ENCODE results near the gene CTIF.

CTIF gene

DNA sequence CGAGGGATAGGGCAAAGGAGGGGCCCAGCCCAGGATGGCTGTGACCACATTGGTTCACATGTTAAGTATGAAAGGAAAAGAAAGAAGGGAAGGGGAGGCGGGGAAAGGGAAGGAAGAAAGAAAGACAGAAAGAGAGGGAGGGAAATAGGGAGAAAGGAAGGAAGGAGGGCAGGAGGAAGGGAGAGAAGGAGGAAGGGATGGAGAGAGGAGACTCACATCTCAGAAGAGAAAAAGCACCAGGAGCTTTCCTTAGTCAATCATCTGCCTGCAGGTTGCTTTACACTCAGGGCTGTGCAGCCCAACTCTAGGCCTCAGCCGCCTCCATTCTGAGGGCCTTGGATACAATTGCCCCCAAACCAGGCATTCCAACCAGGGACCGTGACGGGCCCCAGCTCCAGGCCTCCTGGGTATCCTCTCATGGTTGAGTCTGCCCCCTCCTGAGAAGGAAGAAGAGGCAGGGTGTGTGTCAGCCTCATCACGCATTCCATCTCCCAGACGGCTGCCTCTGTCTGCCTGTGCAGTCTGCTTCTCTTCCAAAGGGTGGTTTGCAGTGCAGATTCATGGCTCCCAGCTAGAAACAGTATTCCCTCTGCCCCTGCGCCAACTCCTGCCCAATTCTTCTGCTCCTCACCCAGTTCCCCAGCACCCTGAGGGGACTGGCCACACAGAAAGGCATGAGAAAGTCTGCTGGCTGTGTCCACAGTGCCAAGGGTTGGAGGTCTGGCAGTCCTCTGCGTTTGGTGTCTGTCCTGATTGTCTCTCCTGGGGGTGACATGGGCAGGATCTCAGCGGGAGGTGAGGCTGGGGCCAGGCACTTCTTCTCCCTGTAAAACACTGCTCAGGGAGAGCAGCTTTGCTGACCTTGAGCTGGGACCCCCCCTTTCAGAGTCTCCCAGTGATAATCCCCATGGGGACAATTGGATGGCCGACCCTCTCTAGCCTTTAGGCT lies 248.6 kb downstream of the CTIF start:
- no peak for DNase-seq (ENCODE audit: low read depth, low spot score)

DNA sequence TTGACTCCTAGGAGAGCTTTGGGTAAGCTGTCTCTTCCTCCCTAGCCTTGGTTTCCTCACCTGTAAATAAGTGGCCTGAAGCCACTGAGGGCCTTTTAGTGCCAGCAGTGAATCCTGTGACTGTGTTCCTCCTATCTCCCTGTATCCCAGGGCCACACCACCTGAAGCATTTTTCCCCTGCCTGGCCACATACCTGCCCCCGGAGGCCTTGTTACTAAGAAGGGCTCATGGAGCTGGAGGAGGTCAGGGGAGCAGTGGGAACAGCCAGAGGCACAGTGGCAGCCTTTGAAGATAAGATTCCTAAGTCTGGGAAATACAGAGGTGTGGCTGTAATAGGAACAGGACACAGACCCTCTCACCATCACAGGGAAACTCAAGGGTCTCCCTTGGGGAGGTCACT lies 249.5 kb downstream of the CTIF start:
- DNase-seq (ENCODE audit: low read depth, low spot score): no peak

DNA sequence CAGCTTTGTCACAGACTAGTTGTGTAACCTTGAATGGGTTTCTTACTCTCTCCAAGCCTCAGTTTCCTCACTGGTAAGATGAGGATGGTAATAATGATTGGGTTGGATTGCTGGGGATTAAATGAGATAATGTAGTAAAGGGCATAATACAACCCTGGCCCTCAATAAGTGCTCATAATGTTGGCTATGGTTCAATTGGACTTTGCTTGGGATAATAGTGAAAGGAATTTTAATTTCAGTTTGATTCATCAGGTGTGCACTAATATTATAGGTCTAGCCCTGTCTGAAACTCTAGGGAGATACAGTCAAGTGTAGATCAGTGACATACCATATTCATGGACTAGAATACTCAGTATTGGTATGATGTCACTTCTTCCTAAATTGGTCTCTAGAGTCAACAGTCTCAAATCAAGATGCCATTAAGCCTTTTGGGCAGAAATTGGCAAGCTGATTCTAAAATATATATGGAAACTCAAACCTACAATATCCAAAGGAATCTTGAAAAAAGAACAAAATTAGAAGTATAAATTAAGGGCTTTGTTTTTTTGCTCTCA lies 250.5 kb downstream of the CTIF start:
- DNase-seq (ENCODE audit: low read depth, low spot score): no peak

DNA sequence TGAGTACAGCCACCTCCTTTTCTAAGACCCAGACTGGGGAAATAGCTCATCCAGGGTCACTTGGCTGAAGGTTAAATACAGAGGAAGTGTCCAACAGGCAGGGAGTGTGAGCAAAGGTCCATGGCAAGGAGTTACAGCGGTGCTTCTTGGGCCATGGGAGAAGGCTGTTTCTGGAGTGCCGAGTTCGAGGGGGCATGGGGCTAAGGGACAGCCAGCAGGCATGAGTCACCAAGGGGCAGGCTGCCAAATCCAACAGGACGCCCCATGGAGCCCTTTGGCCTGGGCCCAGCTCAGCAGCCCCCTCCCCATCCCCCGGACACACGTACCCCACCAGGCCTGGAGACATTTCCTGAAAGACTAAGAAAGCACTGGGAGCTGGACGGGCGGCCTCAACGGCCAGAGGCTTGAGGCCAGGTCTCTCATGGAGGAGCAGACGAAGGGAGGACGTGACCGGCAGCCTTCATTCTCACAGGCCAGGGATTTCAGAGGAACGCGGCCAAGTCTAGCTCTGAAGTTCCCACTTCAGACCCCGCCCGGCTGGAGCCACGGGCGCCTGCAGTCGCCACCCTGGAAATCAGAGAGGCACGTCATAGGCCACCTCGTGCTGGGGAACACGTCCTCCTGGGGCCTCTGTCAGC lies 251.5 kb downstream of the CTIF start:
- no peak for DNase-seq (ENCODE audit: low read depth, low spot score)

DNA sequence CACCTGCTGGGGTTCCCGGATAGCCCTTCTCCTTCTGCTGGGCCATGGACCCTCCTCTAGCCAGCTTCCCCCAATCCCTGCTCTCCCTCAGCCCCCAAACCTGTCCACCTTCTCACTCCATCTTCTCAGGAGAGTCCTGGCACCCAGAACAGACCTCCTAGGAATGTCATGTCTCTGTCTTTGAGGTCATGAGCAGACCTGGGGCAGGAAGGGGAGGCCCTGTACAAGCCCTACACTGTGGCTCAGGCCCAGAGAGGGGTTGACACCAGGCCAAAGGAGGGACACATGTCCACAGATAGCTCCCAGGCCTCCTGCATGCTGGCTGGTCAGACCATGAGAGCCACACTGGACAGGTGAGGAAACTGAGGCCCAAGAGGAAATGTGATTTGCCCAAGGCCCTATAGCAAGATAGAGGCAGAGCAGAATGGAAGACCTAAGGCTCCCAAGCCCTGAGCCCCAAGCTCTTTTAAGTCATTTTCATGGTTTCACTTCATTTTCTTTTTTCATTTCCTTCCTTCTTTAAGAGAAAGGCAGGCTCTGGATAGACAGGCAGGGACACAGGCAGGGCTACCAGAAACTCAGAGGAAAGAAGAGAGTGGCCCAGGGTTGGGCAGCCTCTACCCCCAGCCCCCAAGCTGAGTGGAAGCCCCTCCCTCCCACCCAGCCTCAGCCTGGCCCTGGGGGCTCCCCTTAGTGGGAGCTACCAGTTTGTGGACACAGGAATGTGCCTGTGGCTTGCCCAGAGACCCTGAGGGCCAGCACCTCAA lies 252.2 kb downstream of the CTIF start:
- DNase-seq (ENCODE audit: low read depth, low spot score): no peak

DNA sequence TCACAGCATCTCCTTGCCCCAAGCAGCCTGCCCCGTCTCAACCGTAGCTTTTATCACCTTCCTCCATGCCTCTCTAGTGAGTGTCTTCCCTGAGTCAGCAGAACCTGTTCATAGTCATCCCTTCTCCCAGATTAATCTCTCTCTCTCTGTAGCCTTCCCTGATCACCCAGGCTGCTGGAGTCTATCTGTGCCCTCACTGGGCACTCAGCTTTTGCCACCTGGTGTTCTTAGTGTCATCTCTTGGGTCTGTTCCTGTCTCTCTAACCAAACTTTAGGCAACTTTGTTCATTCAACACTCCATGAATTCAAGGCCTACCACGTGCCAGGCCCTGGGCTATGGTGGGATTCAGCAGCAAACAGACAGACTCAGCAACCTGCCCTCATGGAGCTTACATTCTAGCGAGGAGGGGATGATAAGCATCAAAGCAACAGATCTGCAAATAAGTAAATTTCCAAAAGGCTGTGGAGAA lies 252.8 kb downstream of the CTIF start:
- no peak for DNase-seq (ENCODE audit: low read depth, low spot score)

DNA sequence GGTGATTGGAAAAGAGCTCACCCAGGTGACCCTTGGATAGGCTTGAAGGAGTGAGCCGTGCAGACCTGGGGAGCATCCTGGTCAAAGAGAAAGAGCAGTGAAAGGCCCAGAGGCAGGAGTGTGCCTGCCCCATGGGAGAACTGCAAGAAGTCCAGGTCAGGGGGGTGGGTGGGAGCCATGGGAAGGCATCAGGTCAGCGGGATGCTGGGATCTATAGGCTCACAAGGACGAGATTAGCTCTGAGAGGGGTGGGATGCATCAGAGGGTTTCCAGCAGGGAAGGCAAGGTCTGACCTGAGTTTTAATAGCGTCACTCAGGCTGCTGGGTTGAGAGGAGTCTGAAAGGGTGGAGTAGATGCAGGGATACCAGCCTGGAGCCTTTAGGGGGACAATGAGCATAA lies 253.3 kb downstream of the CTIF start:
- DNase-seq (ENCODE audit: low read depth, low spot score): no peak

DNA sequence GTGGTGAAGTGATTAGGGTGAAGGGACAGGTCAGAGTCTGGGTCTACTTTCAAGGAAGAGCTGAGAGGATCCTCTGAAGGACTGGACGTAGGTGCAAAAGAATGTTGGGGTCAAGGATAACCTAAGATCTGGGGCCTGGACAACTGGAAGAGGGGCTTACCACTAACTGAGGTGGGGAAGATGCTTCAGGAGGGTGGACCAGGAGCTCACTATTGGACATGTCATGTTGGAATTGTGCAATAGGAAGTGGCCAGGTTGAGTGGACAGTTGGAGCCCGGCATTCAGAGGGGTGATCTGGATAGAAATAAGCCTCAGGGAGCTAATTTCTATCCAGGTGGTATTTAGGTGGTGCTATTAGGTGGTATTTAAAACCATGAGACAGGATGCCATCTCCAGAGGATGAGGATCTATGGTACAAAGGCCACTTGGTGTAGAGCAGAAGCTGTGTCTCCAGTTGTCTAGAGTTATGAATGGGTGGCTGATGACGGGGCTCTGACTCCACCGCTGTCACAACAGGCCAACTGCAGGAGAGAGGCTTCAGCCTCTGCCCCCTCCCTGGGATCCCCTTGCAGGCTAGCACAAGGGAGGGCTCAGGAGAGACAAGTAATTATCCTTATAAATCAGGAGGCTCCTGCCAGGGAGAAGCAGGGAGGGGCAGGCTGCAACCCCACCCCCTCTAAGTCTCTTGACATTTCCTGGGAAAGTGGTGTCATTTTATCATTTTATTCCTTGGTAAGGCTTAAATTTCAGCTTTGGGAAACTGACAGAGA lies 254.0 kb downstream of the CTIF start:
- DNase-seq (ENCODE audit: low read depth, low spot score): no peak

DNA sequence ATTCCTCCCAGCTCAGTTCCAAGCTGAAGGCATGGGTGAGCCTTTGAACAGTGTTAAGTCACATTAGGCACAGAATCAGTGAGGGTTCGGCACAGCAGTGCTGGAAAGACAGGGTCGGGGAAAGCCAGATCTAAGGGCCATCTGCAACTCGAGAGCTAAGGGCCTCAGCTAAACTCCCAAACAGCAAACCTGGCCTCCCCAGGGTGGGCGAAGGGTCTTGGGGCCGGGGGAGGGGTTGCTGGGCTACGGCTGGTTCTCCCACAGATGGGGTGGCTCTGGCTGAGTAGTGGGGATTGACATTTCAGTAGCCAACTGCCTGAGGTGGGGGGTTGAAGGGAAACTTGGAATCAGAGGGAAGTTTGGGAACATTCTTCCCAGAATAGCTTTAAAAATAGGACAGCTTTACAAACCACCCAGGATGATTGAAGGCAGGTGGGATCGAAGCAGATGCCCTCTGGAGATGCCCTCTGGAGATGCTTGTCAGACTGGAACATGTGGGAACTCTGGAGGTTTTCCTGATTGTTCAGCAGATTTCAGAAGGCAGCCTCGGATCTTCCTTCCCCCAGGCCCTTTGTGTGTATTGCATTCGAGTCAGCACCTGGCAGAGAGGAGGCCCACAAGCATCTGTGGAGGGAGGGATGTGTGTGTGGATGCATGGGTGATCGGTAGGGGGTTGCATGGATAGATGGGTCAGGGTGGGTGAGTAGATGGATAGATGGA lies 255.6 kb downstream of the CTIF start:
- no peak for DNase-seq (ENCODE audit: low read depth, low spot score)

DNA sequence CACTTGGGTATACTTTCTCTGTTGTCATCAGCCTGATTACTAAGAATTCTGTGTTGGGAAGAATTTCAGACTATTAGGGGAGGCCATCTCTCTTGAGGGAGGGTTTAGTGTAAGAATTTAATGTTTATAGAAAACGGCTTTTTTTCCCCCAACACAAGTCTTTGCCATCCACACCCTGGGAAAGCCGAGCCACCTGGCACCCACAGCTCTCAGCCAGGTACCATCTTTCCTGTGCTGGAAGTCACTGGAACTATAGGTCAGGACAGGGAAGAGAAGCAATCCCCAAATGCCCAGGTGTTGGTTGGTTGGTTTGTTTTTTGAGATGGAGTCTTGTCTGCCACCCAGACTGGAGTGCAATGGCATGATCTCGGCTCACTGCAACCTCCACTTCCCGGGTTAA lies 256.9 kb downstream of the CTIF start:
- DNase-seq (ENCODE audit: low read depth, low spot score): no peak

DNA sequence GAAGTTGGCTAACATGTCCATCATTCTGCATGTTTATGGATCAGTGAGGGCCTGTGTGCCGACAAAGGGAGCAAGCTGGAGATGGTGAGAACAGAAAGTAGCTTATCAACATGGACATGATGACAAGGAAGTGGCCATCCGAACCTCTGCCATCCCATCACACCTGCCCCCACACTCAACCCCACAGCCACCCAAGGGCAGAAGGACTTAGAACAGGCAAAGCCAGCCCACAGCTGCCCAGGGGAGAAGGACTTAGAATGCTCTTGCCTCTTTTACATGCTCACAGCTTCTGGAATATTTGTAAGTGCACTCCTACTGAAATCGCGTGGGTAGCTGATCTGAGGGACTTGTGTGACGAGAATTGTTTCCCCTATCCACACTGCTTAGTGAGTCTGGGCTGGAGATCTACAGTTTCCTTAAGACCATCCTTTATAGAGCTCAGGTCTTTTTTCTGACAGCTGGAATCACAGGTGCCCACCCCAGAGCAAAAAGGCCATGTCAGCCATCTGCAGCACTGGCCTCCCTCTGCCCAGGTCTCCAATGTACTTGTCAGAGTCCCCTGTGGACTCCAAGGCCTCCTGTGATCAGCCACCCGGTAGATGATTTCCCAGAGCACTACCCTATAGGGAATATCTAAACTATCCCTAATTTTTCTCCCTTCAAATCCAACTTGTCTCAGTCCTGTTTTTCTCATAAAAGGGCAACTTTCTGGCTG lies 257.8 kb downstream of the CTIF start:
- no peak for DNase-seq (ENCODE audit: low read depth, low spot score)

DNA sequence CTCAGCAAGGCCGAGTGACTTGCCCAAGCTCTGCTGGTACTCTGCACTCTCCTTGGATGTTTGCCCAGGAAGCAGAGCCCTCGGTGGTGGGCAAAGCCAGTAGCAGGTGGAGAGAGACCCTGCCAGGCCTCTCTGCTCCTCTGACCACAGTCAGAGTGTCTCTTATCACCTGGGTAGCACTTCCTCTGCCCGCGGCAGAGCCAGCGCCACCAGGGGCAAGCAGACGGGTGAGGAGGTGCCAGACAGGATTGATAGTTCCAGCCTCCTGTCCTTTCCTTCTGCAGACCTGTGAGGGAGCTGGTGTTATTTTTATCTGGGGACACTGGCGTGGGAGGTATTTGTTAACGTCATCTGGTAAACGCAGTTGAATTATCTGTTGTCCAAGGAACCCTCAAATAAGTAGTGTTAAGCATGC lies 259.0 kb downstream of the CTIF start:
- DNase-seq (ENCODE audit: low read depth, low spot score): no peak

DNA sequence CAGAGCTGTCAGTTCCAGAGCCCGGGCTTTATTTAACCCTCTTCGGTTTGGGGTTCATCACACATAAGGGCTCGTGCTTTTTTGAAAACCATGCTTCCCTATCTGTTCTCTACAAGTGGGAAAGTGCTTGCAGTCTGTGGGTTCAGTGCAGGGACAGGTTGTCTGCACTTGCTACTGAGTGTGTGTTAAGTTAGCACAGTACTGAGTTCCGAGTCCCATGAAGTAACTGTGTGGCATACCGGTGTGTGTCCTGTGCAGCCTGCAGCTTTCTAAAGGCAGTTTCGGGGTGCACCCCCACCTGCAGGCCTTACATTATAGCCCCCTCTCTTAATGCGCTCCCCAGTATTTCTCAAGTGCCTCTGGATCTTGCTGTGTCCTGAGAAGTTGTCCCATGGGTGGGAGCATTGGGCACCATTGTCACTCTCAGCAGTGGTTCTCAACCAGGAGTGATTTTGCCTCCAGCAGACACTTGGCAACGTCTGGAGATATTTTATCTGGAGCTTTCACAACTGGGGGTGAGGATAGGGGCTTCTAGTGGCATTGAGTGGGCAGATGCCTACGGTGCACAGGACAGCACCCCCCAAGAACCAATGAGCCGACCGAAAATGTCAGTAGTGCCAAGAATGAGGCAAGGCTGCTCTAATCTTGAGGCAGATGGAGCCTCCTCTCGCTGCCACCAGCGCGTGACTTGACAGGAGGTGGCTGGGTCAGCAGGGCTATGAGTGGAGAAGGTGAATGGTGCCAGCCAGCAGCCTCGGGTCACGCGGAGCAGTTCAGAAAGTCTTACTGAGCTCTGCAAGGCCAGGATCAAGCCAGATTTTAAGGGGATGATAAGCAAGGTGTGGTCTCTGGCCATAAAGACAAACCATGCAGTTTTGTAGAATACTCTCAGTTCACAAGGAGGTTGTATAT lies 259.8 kb downstream of the CTIF start:
- no peak for DNase-seq (ENCODE audit: low read depth, low spot score)

DNA sequence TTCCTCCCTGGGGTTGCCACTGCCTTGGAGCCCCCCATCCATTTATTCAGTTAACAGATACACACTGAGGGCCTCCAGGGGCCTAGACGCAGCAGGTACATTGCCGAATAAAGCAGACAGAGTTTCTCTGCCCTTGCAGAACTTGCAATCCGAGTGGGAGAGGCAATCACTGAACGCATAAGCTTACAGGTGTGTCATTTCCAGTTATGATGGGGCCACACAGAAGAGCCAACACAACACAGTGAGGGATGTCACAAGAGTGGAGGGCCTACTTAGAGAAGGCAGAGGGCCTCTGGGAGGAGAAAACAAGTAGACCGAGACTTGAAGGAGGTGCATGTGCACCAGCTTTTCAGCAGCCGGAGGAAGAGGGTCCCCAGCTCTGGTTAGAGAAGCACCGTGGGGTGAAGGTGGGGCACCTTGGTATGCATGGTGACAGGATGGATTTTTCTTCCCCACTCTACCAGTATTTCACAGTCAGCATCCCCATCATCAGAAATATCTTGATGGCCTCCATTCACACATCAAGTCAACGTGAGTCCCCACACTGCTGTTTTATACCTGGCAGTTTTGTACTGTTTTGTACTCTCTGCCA lies 261.0 kb downstream of the CTIF start:
- no peak for DNase-seq (ENCODE audit: low read depth, low spot score)

DNA sequence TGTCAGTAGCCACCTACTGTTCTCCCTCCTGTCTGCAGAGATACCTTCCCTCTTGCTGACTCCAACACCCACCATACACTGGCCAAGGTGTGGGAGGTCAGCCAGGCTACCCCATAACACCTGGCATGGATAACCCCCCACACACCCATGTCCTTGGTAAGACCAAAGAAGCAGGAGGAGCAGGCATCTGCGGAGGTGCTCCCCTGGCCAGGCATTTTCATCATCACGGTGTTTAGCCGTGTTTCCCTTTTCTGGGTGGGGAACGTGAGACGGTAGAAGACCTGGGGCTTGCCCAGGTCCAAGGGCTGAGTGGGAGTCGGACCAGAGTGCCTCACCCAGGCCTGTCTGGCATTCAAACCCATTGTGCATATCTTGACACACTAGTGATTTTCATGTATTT lies 261.6 kb downstream of the CTIF start:
- DNase-seq (ENCODE audit: low read depth, low spot score): no peak

DNA sequence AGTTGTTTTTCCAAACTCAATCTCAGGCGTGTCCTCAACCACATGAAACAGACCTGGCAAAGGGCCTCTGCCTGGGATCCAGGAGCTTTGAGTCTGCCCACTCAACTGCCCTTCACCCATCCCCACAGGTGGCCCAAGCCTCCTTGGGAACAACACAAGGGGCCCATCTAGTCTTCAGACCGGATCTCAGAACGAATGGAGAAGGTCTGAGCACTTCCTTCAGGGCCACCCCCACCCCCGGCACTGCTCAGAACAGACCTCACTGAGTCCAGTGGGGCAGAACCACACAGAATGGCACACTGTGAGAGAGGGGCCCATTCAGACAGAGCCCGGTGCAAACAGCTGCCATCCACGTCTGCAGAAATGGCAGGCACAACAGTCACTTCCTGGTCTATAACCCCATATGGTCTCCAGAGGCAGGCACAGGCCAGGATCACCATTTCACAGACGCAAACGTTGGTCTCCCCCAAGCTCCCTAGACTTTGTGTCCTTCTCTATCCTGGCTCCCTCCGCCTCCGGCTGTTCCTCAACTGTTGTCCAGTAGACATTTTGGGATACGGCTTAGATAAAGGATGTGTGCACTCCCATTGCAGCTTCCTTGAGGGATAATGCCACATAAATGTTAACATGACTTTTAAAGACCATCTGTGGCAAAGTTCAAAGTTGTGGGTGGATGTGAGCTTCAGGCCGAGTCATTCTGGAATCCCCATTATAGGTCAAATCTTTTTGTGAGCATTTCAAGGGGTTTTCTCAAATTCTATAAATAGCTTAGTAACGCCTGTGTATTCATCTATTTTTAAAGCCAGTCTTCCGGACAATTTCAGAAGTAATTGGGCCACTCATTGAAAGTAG lies 262.3 kb downstream of the CTIF start:
- no peak for DNase-seq (ENCODE audit: low read depth, low spot score)

DNA sequence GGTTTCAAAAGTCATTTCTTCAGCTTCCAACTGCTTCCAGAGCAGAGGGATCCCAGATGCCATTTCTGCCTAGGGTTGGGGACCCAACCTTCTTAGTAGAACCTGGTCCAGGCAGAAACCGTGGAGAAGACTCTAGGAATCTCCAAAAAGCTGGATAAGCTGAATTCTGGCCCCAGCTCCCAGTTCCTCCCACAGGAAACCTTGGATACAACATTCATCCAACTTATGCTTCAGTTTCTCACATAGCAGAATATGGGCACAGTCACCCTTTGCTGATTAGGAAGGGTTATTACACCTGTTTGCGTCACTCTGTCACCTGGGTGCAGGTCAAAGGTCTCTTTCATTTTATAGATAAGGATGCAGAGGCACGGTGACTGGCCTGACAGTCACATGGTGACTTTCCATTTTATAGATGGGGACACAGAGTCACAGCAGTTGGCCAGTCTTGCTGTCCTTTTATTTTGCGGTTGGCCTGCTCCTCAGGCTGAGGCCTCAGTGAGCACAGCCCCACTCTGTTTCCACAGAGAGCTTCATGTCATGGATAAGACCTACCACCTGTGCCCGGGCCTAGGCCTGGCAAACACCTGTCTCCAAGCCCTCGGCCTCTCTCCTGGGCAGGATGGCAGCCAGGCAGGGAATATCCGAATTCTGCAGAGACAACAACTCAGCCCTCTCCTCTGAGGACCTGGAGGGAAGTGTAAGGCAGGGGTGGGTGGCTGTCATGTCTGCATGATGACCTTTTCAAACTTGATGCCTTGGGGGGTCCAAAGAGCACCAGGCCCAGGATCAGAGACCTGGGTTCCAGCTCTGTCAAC lies 263.1 kb downstream of the CTIF start:
- DNase-seq (ENCODE audit: low read depth, low spot score): no peak

All from activated CD4-positive, CD25-positive, alpha-beta regulatory T cell treated with anti-CD3 and anti-CD28 coated beads, Interleukin-2, amount 50 U/mL, for 16 hours (primary cell).